Liver (tissue), 9 donors: ENCODE data around the gene ABHD12. TPM values are rescaled to one million over a fixed set of nuclear protein-coding genes. Genes with fewer than 3 reads are reported as not detected.

ENCODE experiments used
- DNase-seq: peaks from one replicate; pipeline ENCODE4 v3.0.0-alpha.2; 2017; ENCODE audit warnings: low spot score
- H3K27ac ChIP-seq, 2 donors: one replicate each; pipeline ENCODE4 v1.7.0; 2013; ENCODE audit warnings: inconsistent platforms in 2 of 2, low read length in 2 of 2, control low read depth in 1 of 2, low read depth in 1 of 2, mild to moderate bottlenecking in 1 of 2
- H3K27me3 ChIP-seq, 4 donors: one replicate each; pipeline versions ENCODE4 v1.6.1 to v1.7.0; 2013; ENCODE audit warnings: low read length in 3 of 4, inconsistent platforms in 1 of 4, mild to moderate bottlenecking in 1 of 4, moderate library complexity in 1 of 4; ENCODE audit not compliant: control insufficient read depth in 4 of 4, insufficient read depth in 4 of 4
- H3K36me3 ChIP-seq, 4 donors: one replicate each; pipeline versions ENCODE4 v1.6.1 to v1.7.0; 2013; ENCODE audit warnings: low read length in 3 of 4, mild to moderate bottlenecking in 3 of 4, low read depth in 1 of 4, moderate library complexity in 1 of 4; ENCODE audit not compliant: control insufficient read depth in 4 of 4, insufficient read depth in 3 of 4
- H3K4me1 ChIP-seq, 4 donors: one replicate each; pipeline versions ENCODE4 v1.6.1 to v1.7.0; 2013; ENCODE audit warnings: low read length in 3 of 4, mild to moderate bottlenecking in 3 of 4, moderate library complexity in 1 of 4; ENCODE audit not compliant: control insufficient read depth in 4 of 4, insufficient read depth in 4 of 4
- H3K4me3 ChIP-seq, 3 donors: one replicate each; pipeline versions ENCODE4 v1.6.1 to v1.7.0; 2013; ENCODE audit warnings: low read length in 3 of 3, control low read depth in 1 of 3, low read depth in 1 of 3, mild to moderate bottlenecking in 1 of 3
- H3K9ac ChIP-seq, 2 donors: one replicate each; pipeline ENCODE4 v1.7.0; 2013; ENCODE audit warnings: low read length in 2 of 2, mild to moderate bottlenecking in 2 of 2, moderate library complexity in 2 of 2, control low read depth in 1 of 2, low read depth in 1 of 2
- H3K9me3 ChIP-seq, 4 donors: one replicate each; pipeline versions ENCODE4 v1.6.1 to v1.7.0; 2013; ENCODE audit warnings: low read length in 3 of 4; ENCODE audit not compliant: control insufficient read depth in 4 of 4
- FOXA1 ChIP-seq: IDR thresholded peaks from 2 replicates; pipeline ENCODE4 v1.6.1; 2016; ENCODE audit warnings: antibody characterized with exemption
- FOXA2 ChIP-seq: IDR thresholded peaks from 2 replicates; pipeline ENCODE4 v1.6.1; 2016; ENCODE audit warnings: antibody characterized with exemption
- GABPA ChIP-seq, 2 donors: IDR thresholded peaks in 1 of 2; conservative IDR thresholded peaks in 1 of 2; 2 replicates each; pipeline ENCODE4 v1.6.1; 2016; ENCODE audit warnings: antibody characterized with exemption in 2 of 2, mild to moderate bottlenecking in 1 of 2, moderate library complexity in 1 of 2
- JUND ChIP-seq, 2 donors: IDR thresholded peaks; 2 replicates each; pipeline ENCODE4 v1.6.1; 2016; ENCODE audit warnings: antibody characterized with exemption in 2 of 2
- NR2F2 ChIP-seq: IDR thresholded peaks from 2 replicates; pipeline ENCODE4 v1.6.1; 2016; ENCODE audit warnings: antibody characterized with exemption
- RAD21 ChIP-seq, 2 donors: IDR thresholded peaks; 2 replicates each; pipeline ENCODE4 v1.6.1; 2016; ENCODE audit warnings: antibody characterized with exemption in 2 of 2, mild to moderate bottlenecking in 2 of 2
- RXRA ChIP-seq, 2 donors: IDR thresholded peaks; 2 replicates each; pipeline ENCODE4 v1.6.1; 2017 to 2018; ENCODE audit warnings: antibody characterized with exemption in 2 of 2, mild to moderate bottlenecking in 1 of 2
- SP1 ChIP-seq: IDR thresholded peaks from 2 replicates; pipeline ENCODE4 v1.6.1; 2018; ENCODE audit warnings: antibody characterized with exemption, mild to moderate bottlenecking
- TAF1 ChIP-seq: conservative IDR thresholded peaks from 2 replicates; pipeline ENCODE4 v1.6.1; 2016; ENCODE audit warnings: antibody characterized with exemption, mild to moderate bottlenecking
- YY1 ChIP-seq: IDR thresholded peaks from 2 replicates; pipeline ENCODE4 v1.6.1; 2016; ENCODE audit warnings: antibody characterized with exemption, mild to moderate bottlenecking
- WGBS: extraction: QIAGEN DNeasy Blood & Tissue Kit; methylation state at CpG from one replicate; pipeline ENCODE4 v1.1.7; 2013; 5-methylcytosine and 5-hydroxymethylcytosine counted together
- polyA plus RNA-seq, 2 donors: library from polyadenylated mRNA; stranded (reverse) in 1 of 2; unstranded in 1 of 2; fragments of 200-250 nt in 1 of 2; fragments of >200 nt in 1 of 2; fragmentation: Nextera tagmentation in 1 of 2; extraction: Ambion mirVana in 1 of 2; gene quantifications; one replicate each; pipeline versions ENCODE4 v1.2.1 to v1.2.3, GENCODE V29; 2013 to 2015
- total RNA-seq, 2 donors: library from RNA; depleted of rRNA; stranded (reverse); fragments of >200 nt; gene quantifications; one replicate each; pipeline ENCODE4 v1.2.3, GENCODE V29; 2014
- TF ChIP-seq, protein P1 (sequence below): IDR thresholded peaks from 2 replicates; pipeline ENCODE4 v1.6.1; 2016; ENCODE audit warnings: antibody characterized with exemption, mild to moderate bottlenecking
- TF ChIP-seq, protein P2 (sequence below): IDR thresholded peaks from 2 replicates; pipeline ENCODE4 v1.6.1; 2016; ENCODE audit warnings: antibody characterized with exemption
- TF ChIP-seq, protein P3 (sequence below): fragments of 150-350 bp; IDR thresholded peaks from 2 replicates; pipeline ENCODE4 v1.5.1; 2017; ENCODE audit warnings: improper control_type of control experiment, low read depth, low read length; ENCODE audit not compliant: missing input control
- TF ChIP-seq, protein P4 (sequence below): IDR thresholded peaks from 2 replicates; pipeline ENCODE4 v1.6.1; 2016; ENCODE audit warnings: antibody characterized with exemption
- TF ChIP-seq, protein P5 (sequence below): IDR thresholded peaks from 2 replicates; pipeline ENCODE4 v1.6.1; 2016; ENCODE audit warnings: antibody characterized with exemption
- donor health status: healthy.
- donor health status: healthy.
- donor health status: healthy.
- donor health status: healthy.
- donor health status: healthy.

ABHD12 gene
- total and polyA plus RNA-seq, 4 donors = 11.1 to 15.4 (median 12.9) TPM

DNA sequence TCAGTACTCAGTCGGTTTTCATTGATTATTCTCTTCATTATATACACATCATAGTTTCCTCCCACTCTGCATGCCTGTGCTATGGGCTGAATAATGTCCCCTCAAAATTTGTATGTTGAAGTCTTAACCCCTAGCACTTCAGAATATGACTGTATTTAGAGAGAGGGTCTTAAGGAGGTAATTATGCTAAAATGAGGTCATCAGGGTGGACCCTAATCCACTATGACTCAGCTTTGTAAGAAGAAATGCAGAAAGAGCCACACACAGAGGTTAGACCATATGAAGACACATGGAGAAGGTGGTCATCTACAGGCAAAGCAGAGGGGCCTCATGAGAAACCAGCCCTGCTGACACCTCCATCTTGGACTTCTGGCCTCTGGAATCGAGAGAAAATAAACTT is 15.8 kb downstream of the ABHD12 start:
- no peak overlapping the region for H3K27ac ChIP-seq
- DNase-seq = no peak
- WGBS = 90% methylated on average over 2 of the region's 2 CpGs
- H3K9ac ChIP-seq = no peak overlapping the region
- no peaks in the 10 kb centered on the region for H3K9me3 ChIP-seq
- no peaks in the 10 kb centered on the region for H3K27me3 ChIP-seq
- no peak overlapping the region for H3K4me3 ChIP-seq
- no peaks in the 10 kb centered on the region for H3K4me1 ChIP-seq
- TF ChIP-seq, protein P1, sequence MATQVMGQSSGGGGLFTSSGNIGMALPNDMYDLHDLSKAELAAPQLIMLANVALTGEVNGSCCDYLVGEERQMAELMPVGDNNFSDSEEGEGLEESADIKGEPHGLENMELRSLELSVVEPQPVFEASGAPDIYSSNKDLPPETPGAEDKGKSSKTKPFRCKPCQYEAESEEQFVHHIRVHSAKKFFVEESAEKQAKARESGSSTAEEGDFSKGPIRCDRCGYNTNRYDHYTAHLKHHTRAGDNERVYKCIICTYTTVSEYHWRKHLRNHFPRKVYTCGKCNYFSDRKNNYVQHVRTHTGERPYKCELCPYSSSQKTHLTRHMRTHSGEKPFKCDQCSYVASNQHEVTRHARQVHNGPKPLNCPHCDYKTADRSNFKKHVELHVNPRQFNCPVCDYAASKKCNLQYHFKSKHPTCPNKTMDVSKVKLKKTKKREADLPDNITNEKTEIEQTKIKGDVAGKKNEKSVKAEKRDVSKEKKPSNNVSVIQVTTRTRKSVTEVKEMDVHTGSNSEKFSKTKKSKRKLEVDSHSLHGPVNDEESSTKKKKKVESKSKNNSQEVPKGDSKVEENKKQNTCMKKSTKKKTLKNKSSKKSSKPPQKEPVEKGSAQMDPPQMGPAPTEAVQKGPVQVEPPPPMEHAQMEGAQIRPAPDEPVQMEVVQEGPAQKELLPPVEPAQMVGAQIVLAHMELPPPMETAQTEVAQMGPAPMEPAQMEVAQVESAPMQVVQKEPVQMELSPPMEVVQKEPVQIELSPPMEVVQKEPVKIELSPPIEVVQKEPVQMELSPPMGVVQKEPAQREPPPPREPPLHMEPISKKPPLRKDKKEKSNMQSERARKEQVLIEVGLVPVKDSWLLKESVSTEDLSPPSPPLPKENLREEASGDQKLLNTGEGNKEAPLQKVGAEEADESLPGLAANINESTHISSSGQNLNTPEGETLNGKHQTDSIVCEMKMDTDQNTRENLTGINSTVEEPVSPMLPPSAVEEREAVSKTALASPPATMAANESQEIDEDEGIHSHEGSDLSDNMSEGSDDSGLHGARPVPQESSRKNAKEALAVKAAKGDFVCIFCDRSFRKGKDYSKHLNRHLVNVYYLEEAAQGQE = no peak
- TF ChIP-seq, protein P2, sequence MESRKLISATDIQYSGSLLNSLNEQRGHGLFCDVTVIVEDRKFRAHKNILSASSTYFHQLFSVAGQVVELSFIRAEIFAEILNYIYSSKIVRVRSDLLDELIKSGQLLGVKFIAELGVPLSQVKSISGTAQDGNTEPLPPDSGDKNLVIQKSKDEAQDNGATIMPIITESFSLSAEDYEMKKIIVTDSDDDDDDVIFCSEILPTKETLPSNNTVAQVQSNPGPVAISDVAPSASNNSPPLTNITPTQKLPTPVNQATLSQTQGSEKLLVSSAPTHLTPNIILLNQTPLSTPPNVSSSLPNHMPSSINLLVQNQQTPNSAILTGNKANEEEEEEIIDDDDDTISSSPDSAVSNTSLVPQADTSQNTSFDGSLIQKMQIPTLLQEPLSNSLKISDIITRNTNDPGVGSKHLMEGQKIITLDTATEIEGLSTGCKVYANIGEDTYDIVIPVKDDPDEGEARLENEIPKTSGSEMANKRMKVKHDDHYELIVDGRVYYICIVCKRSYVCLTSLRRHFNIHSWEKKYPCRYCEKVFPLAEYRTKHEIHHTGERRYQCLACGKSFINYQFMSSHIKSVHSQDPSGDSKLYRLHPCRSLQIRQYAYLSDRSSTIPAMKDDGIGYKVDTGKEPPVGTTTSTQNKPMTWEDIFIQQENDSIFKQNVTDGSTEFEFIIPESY = no peak
- no peaks in the 10 kb centered on the region for H3K36me3 ChIP-seq

DNA sequence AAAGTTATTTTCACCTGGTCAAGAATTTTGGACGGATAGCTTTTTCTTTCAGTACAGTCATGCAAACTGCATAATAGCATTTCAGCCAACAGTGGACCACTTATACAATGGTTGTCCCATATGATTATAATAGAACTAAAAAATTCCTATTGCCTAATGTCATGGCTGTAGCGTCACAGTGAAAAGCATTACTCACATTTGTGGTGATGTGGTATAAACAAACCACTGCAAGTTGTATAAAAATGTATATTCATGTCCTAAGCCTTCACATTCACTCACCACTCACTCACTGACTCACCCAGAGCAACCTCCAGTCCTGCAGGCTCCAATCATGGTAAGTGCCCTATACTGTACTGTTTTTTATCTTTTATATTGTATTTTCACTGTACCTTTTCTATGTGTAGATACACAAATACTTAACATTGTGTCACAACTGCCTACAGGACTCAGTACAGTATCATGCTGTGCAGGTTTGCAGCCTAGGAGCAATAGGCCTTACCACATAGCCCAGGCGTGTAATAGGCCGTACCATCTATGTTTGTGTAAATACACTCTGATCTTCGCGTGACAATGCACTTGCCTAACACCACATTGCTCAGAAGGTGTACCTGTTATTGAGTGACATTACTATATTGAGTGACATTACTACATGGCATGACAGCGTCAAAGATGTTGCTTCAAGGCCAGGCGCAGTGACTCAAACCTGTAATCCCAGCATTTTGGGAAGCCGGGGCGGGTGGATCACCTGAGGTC is 17.9 kb downstream of the ABHD12 start:
- H3K27ac ChIP-seq = no peak overlapping the region
- H3K36me3 ChIP-seq = no peaks in the 10 kb centered on the region
- no peak overlapping the region for H3K9ac ChIP-seq
- 96% methylated on average over 10 of the region's 10 CpGs for WGBS
- no peaks in the 10 kb centered on the region for H3K27me3 ChIP-seq
- DNase-seq = no peak
- no peak overlapping the region for H3K4me3 ChIP-seq
- no peaks in the 10 kb centered on the region for H3K9me3 ChIP-seq
- TF ChIP-seq, protein P3, sequence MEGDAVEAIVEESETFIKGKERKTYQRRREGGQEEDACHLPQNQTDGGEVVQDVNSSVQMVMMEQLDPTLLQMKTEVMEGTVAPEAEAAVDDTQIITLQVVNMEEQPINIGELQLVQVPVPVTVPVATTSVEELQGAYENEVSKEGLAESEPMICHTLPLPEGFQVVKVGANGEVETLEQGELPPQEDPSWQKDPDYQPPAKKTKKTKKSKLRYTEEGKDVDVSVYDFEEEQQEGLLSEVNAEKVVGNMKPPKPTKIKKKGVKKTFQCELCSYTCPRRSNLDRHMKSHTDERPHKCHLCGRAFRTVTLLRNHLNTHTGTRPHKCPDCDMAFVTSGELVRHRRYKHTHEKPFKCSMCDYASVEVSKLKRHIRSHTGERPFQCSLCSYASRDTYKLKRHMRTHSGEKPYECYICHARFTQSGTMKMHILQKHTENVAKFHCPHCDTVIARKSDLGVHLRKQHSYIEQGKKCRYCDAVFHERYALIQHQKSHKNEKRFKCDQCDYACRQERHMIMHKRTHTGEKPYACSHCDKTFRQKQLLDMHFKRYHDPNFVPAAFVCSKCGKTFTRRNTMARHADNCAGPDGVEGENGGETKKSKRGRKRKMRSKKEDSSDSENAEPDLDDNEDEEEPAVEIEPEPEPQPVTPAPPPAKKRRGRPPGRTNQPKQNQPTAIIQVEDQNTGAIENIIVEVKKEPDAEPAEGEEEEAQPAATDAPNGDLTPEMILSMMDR = no peak
- TF ChIP-seq NR2F2 (no peak), JUND (IDR thresholded peaks at IDR 0.05) (no peak)
- TF ChIP-seq, protein P4, sequence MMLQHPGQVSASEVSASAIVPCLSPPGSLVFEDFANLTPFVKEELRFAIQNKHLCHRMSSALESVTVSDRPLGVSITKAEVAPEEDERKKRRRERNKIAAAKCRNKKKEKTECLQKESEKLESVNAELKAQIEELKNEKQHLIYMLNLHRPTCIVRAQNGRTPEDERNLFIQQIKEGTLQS = no peak
- no peaks in the 10 kb centered on the region for H3K4me1 ChIP-seq

DNA sequence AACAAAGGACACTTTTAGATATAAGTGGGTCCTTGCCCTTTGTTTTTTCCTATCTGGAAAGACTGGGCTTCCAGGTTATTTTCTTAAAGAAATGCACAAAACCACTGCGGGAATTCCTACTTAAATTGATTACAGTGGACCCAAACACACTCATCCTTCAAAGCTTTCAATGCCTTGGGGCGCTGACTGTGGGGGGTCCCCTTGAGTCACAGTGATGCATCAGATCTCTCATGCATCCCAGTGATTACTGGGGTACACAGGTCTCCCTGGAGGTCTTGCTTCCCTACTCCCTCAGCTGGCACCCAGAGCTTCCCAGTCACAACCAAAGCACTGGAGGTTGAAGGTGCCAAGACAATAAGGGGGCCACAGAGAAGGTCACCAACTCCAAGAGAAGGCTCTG is 20.7 kb downstream of the ABHD12 start:
- H3K9ac ChIP-seq = no peak overlapping the region
- H3K27me3 ChIP-seq = no peaks in the 10 kb centered on the region
- no peaks in the 10 kb centered on the region for H3K9me3 ChIP-seq
- no peak overlapping the region for H3K4me3 ChIP-seq
- DNase-seq = no peak
- no peaks in the 10 kb centered on the region for H3K4me1 ChIP-seq
- H3K27ac ChIP-seq = no peak overlapping the region
- TF ChIP-seq YY1 (no peak), RXRA (IDR thresholded peaks at IDR 0.05) (no peak), FOXA1 (no peak), SP1 (no peak), RAD21 (IDR thresholded peaks at IDR 0.05) (no peak), JUND (IDR thresholded peaks at IDR 0.05) (no peak), TAF1 (no peak), FOXA2 (no peak), GABPA (IDR thresholded peaks at IDR 0.05 in 1 of 2, conservative IDR thresholded peaks at IDR 0.05 in 1 of 2) (no peak), NR2F2 (no peak)
- TF ChIP-seq, protein P2 = no peak
- TF ChIP-seq, protein P5, sequence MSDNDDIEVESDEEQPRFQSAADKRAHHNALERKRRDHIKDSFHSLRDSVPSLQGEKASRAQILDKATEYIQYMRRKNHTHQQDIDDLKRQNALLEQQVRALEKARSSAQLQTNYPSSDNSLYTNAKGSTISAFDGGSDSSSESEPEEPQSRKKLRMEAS = no peak
- 97% methylated on average over 2 of the region's 2 CpGs for WGBS
- H3K36me3 ChIP-seq = no peaks in the 10 kb centered on the region
